Measurements from ENCODE around the gene PGLYRP4.

DNA sequence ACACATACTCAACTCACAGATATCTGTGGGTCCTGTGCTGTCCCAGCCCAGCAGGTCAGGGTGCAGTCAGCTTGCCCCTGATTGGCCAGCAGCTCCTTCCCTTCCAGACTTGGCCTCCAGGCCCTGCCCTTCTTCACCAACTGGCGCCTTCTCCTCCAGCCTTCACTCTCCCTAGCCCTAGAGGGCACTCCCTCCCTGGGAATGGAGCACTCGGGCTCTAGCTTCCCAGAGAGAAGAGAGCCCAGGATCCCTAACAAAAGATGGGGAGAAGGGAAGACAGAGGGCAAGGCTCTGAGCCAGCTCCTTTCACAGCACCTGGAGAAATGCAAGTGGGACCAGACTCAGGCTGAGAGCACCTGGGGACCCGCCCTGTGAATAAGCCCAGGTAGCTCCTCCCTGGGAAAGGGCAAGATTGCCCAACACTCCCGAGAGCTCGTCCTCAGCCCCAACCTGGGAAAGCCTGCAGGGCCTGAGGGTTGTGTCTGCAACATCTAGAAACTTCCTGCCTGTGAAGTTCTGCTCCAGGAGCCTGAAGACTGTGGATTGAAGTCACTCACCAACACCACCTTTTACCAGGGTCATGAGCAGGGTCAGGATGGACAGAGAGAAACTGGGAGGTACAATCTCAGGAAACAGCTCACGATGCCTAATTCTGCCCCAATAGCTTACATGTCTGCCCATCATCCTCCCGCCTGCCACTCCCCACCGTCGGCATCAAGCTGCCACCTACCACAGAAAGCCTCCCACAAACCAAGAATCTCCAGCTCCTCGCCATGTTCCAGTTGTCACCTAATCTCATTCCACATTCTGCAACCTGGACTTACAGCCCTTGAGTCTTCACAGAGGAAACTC is at the start of gene PGLYRP4:
- no peak for TF ChIP-seq EZH2 (IDR thresholded peaks at IDR 0.05; ENCODE audit: borderline replicate concordance, low read depth, low read length, poor library complexity, severe bottlenecking)
- TF ChIP-seq, protein P1, sequence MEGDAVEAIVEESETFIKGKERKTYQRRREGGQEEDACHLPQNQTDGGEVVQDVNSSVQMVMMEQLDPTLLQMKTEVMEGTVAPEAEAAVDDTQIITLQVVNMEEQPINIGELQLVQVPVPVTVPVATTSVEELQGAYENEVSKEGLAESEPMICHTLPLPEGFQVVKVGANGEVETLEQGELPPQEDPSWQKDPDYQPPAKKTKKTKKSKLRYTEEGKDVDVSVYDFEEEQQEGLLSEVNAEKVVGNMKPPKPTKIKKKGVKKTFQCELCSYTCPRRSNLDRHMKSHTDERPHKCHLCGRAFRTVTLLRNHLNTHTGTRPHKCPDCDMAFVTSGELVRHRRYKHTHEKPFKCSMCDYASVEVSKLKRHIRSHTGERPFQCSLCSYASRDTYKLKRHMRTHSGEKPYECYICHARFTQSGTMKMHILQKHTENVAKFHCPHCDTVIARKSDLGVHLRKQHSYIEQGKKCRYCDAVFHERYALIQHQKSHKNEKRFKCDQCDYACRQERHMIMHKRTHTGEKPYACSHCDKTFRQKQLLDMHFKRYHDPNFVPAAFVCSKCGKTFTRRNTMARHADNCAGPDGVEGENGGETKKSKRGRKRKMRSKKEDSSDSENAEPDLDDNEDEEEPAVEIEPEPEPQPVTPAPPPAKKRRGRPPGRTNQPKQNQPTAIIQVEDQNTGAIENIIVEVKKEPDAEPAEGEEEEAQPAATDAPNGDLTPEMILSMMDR (conservative IDR thresholded peaks at IDR 0.05; ENCODE audit: low read depth, low read length), result no peak

All from A673 (cell line).